ENCODE measurements around the gene EIF4ENIF1. TPM values are rescaled to one million over a fixed set of nuclear protein-coding genes. Genes with fewer than 3 reads are reported as not detected.

The EIF4ENIF1 gene
- total RNA-seq, 2 donors from 2014 or later: 34.5 to 37.1 TPM

DNA sequence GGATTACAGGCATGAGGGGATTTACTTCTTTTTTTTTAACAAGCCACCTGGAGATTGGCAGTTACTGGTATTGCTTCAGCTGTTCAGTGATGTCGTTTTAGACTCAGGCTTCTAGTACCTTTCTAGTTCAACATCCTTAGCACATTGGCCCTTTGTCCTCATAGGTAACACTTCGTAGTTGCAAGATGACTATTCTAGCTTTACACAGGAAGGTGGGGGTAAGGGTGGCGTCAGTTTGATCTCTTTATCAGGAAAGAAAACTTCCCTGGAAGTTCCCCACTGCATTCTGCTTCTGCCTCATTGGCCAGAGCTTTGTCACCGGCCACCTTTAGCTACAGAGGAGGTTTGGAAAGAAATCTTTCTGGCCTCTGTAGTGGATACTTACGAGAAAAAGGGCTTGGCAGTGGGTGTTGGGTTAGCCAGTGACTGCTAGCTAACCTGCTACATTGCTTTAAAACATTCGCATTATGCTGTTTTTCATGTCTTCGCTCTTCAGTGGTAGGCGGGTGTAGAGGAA, 47.4 kb upstream of the EIF4ENIF1 start:
- H3K9me3 ChIP-seq (ENCODE audit: control insufficient read depth, low read length): no peaks in the 10 kb centered on the region
- no peaks in the 10 kb centered on the region for H3K27me3 ChIP-seq (ENCODE audit: control insufficient read depth, insufficient read depth, low read length, poor library complexity, severe bottlenecking)
- WGBS, 2 experiments (ENCODE audit: insufficient coverage in 1 of 2, insufficient read length in 1 of 2): 88 to 98% methylated on average over 7 to 8 of the region's 8 CpGs
- Mint-ChIP-seq H3K4me1 (peaks cover 3% of the 10 kb centered on the region), H3K9me3 (no peaks in the 10 kb centered on the region), H3K27me3 (ENCODE audit: insufficient read depth) (no peaks in the 10 kb centered on the region), H3K27ac (peak overlapping the region; percentile 15), H3K4me3 (no peak overlapping the region), H3K36me3 (ENCODE audit: low read depth) (peaks cover 4% of the 10 kb centered on the region)
- TF ChIP-seq, protein P1, sequence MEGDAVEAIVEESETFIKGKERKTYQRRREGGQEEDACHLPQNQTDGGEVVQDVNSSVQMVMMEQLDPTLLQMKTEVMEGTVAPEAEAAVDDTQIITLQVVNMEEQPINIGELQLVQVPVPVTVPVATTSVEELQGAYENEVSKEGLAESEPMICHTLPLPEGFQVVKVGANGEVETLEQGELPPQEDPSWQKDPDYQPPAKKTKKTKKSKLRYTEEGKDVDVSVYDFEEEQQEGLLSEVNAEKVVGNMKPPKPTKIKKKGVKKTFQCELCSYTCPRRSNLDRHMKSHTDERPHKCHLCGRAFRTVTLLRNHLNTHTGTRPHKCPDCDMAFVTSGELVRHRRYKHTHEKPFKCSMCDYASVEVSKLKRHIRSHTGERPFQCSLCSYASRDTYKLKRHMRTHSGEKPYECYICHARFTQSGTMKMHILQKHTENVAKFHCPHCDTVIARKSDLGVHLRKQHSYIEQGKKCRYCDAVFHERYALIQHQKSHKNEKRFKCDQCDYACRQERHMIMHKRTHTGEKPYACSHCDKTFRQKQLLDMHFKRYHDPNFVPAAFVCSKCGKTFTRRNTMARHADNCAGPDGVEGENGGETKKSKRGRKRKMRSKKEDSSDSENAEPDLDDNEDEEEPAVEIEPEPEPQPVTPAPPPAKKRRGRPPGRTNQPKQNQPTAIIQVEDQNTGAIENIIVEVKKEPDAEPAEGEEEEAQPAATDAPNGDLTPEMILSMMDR (conservative IDR thresholded peaks at IDR 0.05): no peak
- no peak overlapping the region for H3K4me3 ChIP-seq (ENCODE audit: low read length)
- no peak for DNase-seq
- H3K9ac ChIP-seq (ENCODE audit: extremely low read depth, low read length, poor library complexity, severe bottlenecking): no peak overlapping the region
- no peaks in the 10 kb centered on the region for H3K4me1 ChIP-seq (ENCODE audit: control insufficient read depth, insufficient read depth, low read length)
- no peaks in the 10 kb centered on the region for H3K36me3 ChIP-seq (ENCODE audit: control insufficient read depth, insufficient read depth, low read length)
- H3K27ac ChIP-seq (ENCODE audit: low read depth, low read length): no peak overlapping the region

DNA sequence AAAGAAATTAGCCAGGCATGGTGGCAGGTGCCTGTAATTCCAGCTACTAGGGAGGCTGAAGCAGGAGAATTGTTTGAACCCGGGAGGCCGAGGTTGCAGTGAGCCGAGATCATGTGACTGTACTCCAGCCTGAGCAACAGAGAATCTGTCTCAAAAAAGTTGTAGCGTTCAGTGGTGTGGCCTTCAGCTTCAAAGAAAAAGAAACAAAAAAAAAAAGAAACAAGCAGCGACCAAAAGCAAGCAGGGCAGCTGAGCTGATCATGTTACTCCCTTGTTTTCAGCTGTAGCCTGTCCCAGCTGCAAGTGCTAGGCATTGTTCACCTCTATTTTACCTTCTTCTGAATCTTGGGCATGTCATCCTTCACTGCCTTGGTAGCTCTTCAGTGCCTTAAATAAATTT, 43.7 kb upstream of the EIF4ENIF1 start:
- 87 to 92% methylated on average over 5 of the region's 5 CpGs for WGBS, 2 experiments (ENCODE audit: insufficient coverage in 1 of 2, insufficient read length in 1 of 2)
- no peaks in the 10 kb centered on the region for H3K9me3 Mint-ChIP-seq
- no peaks in the 10 kb centered on the region for H3K27me3 Mint-ChIP-seq (ENCODE audit: insufficient read depth)
- no peak overlapping the region for H3K4me3 Mint-ChIP-seq
- TF ChIP-seq, protein P1 (conservative IDR thresholded peaks at IDR 0.05): no peak
- H3K36me3 Mint-ChIP-seq (ENCODE audit: low read depth): peaks cover 6% of the 10 kb centered on the region
- H3K4me1 Mint-ChIP-seq: peaks cover 3% of the 10 kb centered on the region
- Histone ChIP-seq H3K9me3 (ENCODE audit: control insufficient read depth, low read length) (no peaks in the 10 kb centered on the region), H3K4me1 (ENCODE audit: control insufficient read depth, insufficient read depth, low read length) (no peaks in the 10 kb centered on the region), H3K9ac (ENCODE audit: extremely low read depth, low read length, poor library complexity, severe bottlenecking) (no peak overlapping the region), H3K27ac (ENCODE audit: low read depth, low read length) (no peak overlapping the region), H3K4me3 (ENCODE audit: low read length) (no peak overlapping the region), H3K27me3 (ENCODE audit: control insufficient read depth, insufficient read depth, low read length, poor library complexity, severe bottlenecking) (no peaks in the 10 kb centered on the region), H3K36me3 (ENCODE audit: control insufficient read depth, insufficient read depth, low read length) (no peaks in the 10 kb centered on the region)
- no peak for DNase-seq
- H3K27ac Mint-ChIP-seq: peak overlapping the region; percentile 5

DNA sequence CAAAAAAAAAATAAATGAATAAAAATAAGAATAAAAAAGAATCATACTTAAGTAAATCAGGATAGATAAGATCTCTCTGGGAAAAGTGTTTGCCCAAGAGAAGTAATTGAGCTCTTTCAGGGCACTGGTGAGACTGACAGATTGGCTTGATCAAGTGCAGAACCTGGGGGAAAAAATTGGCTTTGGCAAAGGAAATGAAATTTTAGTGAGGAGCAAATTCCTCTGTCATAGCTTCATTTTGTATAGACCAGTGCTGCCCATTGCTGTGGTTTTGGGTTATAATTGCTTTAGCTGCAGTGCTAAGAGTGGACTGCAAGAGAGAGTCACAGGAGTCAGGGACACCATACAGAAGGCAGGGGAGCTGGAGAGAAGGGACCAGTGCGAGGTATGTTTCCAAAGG, 42.4 kb upstream of the EIF4ENIF1 start:
- Histone ChIP-seq H3K9ac (ENCODE audit: extremely low read depth, low read length, poor library complexity, severe bottlenecking) (no peak overlapping the region), H3K36me3 (ENCODE audit: control insufficient read depth, insufficient read depth, low read length) (no peaks in the 10 kb centered on the region), H3K9me3 (ENCODE audit: control insufficient read depth, low read length) (no peaks in the 10 kb centered on the region), H3K4me3 (ENCODE audit: low read length) (no peak overlapping the region), H3K27me3 (ENCODE audit: control insufficient read depth, insufficient read depth, low read length, poor library complexity, severe bottlenecking) (no peaks in the 10 kb centered on the region), H3K4me1 (ENCODE audit: control insufficient read depth, insufficient read depth, low read length) (no peaks in the 10 kb centered on the region), H3K27ac (ENCODE audit: low read depth, low read length) (no peak overlapping the region)
- TF ChIP-seq, protein P1 (conservative IDR thresholded peaks at IDR 0.05): no peak
- Mint-ChIP-seq H3K9me3 (no peaks in the 10 kb centered on the region), H3K36me3 (ENCODE audit: low read depth) (peaks cover 6% of the 10 kb centered on the region), H3K4me3 (no peak overlapping the region), H3K27me3 (ENCODE audit: insufficient read depth) (no peaks in the 10 kb centered on the region), H3K27ac (no peak overlapping the region), H3K4me1 (peaks cover 3% of the 10 kb centered on the region)
- WGBS, 2 experiments (ENCODE audit: insufficient coverage in 1 of 2, insufficient read length in 1 of 2): 93% methylated on average over 1 of the region's 1 CpG; no CpG with 5 or more reads in 1 of the 2 experiments
- DNase-seq: peak; percentile 13

Measured in endodermal cell (in vitro differentiated cells).